HepG2 (cell line): ENCODE results near the gene GUCY1B1.

Experiments
- FOSL2 ChIP-seq: sonication (generic); formaldehyde crosslinking; IDR thresholded peaks from 2 replicates; pipeline ENCODE4 v1.4.0; 2020; ENCODE audit warnings: missing genetic modification reagents
- KDM5A ChIP-seq: fragments of 200-600 bp; sonication (generic); IDR thresholded peaks from 2 replicates; pipeline ENCODE4 v1.7.0; 2018; ENCODE audit warnings: antibody characterized with exemption, mild to moderate bottlenecking, low read length, borderline replicate concordance
- NFIC ChIP-seq: IDR thresholded peaks from 2 replicates; pipeline ENCODE4 v1.6.1; 2012; ENCODE audit warnings: mild to moderate bottlenecking, low read length, inconsistent platforms
- NFYC ChIP-seq: IDR thresholded peaks from 2 replicates; pipeline ENCODE4 v1.6.1; 2016; ENCODE audit warnings: missing genetic modification reagents, missing compliant biosample characterization
- POLR2A ChIP-seq, 2 experiments: IDR thresholded peaks; 2 replicates each; pipeline ENCODE4 v1.6.1; 2011; ENCODE audit warnings: low read depth in 2 of 2, low read length in 2 of 2, mild to moderate bottlenecking in 1 of 2, moderate library complexity in 1 of 2; ENCODE audit not compliant: insufficient read depth in 1 of 2
- RELA ChIP-seq: sonication (generic); formaldehyde crosslinking; IDR thresholded peaks from 2 replicates; pipeline ENCODE4 v1.4.0; 2020; ENCODE audit warnings: missing genetic modification reagents
- RNF2 ChIP-seq: fragments of 450-650 bp; conservative IDR thresholded peaks from 2 replicates; pipeline ENCODE4 v1.6.1; 2016; ENCODE audit warnings: low read depth
- TBX2 ChIP-seq: sonication (generic); formaldehyde crosslinking; IDR thresholded peaks from 2 replicates; pipeline ENCODE4 v1.5.0; 2020; ENCODE audit warnings: missing genetic modification reagents, mild to moderate bottlenecking, borderline replicate concordance
- TEAD2 ChIP-seq: sonication (generic); formaldehyde crosslinking; IDR thresholded peaks from 2 replicates; pipeline ENCODE4 v1.9.0; 2021; ENCODE audit warnings: missing genetic modification reagents
- ZNF30 ChIP-seq: sonication (generic); formaldehyde crosslinking; IDR thresholded peaks from 2 replicates; pipeline ENCODE4 v1.5.0; 2020; ENCODE audit warnings: mild to moderate bottlenecking, missing genetic modification reagents
- TF ChIP-seq, protein P1 (sequence below): sonication (generic); formaldehyde crosslinking; IDR thresholded peaks from 2 replicates; pipeline ENCODE4 v1.5.0; 2020; ENCODE audit warnings: mild to moderate bottlenecking, missing genetic modification reagents, moderate library complexity

DNA sequence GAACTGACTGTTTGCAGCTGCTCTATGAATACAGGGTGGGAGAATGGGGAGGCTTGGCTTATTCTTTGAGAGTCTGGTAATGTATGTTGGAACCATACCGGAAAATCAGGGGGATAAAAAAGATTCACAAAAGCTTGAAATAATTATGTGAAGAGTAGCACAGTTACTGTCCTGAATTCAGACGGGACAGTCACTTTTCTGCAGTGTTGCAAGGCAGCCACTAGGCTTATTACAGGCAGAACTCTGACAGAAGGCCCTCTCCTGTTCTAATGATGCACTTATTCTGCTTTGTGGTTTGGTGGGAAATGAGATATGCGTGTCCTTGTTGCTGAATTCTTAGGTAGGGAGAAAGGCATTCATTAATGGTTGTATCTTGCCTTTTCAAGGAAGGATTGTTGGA, 37.2 kb downstream of the GUCY1B1 start:
- TF ChIP-seq RELA (CRISPR knock-in tag) (no peak), KDM5A (no peak), POLR2A (IDR thresholded peaks at IDR 0.05; ENCODE audit: insufficient read depth in 1 of 2, low read depth in 2 of 2, low read length in 2 of 2) (no peak), TBX2 (no peak), TEAD2 (CRISPR knock-in tag) (no peak), RNF2 (no peak), NFIC (no peak), ZNF30 (CRISPR knock-in tag) (no peak), FOSL2 (CRISPR knock-in tag) (no peak), NFYC (CRISPR knock-in tag) (no peak)
- TF ChIP-seq, protein P1, sequence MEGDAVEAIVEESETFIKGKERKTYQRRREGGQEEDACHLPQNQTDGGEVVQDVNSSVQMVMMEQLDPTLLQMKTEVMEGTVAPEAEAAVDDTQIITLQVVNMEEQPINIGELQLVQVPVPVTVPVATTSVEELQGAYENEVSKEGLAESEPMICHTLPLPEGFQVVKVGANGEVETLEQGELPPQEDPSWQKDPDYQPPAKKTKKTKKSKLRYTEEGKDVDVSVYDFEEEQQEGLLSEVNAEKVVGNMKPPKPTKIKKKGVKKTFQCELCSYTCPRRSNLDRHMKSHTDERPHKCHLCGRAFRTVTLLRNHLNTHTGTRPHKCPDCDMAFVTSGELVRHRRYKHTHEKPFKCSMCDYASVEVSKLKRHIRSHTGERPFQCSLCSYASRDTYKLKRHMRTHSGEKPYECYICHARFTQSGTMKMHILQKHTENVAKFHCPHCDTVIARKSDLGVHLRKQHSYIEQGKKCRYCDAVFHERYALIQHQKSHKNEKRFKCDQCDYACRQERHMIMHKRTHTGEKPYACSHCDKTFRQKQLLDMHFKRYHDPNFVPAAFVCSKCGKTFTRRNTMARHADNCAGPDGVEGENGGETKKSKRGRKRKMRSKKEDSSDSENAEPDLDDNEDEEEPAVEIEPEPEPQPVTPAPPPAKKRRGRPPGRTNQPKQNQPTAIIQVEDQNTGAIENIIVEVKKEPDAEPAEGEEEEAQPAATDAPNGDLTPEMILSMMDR (CRISPR knock-in tag) = no peak
